Erythroblast (primary cell): Measurements from ENCODE around the gene PCDHGA6.
"Not testable (repeated sequence)": the region's sequence is repeated elsewhere in the genome, so short reads cannot be mapped to it uniquely, and the experiment has no call there.

Source experiments
- GATA1 ChIP-seq: IDR thresholded peaks from 2 replicates; pipeline ENCODE4 v1.6.1; 2011; ENCODE audit warnings: low read depth, mild to moderate bottlenecking, control low read depth, low read length, moderate library complexity
- POLR2A ChIP-seq: IDR thresholded peaks from 2 replicates; pipeline ENCODE4 v1.6.1; 2011; ENCODE audit warnings: mild to moderate bottlenecking, low read length

DNA sequence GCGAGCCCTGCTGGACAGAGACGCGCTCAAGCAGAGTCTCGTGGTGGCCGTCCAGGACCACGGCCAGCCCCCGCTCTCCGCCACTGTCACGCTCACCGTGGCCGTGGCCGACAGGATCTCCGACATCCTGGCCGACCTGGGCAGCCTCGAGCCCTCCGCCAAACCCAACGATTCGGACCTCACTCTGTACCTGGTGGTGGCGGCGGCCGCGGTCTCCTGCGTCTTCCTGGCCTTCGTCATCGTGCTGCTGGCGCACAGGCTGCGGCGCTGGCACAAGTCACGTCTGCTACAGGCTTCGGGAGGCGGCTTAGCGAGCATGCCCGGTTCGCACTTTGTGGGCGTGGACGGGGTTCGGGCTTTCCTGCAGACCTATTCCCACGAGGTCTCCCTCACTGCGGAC, 41.1 kb upstream of the PCDHGA6 start:
- not testable (repeated sequence) for TF ChIP-seq POLR2A, GATA1
